ENCODE results near the gene TMEM215. TPM values are rescaled to one million over a fixed set of nuclear protein-coding genes. Genes with fewer than 3 reads are reported as not detected.

The TMEM215 gene
- total RNA-seq, 3 donors from 2014 or later (not counting 1 experiment from before 2014, with no cell fraction given) = not detected

DNA sequence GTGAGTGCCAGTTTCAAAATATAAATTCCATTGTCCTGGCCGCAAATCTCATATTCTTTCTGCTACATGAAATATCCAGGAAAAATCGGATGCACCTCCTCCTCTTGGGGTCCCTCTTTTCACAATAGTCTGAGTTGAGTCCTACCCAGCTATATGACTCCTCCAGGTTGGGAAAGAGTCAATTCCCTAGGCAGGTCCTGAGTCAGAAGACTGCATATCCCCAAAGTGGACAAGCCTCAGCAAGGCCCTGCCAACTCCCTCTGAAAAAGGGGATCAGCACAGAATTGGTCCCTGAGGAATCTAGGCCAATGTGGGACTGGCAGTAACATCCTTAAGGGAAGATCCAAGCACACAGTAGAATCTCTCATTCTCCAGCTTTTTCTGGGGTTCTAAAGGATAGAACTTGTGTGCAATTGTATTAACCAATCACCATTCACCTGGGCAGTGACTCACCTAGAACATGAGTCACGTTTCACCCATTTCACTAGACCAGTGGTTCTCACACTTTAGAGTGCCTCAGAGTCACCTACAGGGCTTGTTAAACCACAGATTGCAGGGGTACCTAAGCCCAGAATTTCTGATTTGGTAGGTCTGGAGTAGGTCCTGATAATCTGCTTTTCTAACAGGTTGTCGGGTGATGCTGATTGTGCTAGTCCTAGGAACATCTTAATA, 44.7 kb upstream of the TMEM215 start:
- H3K4me1 ChIP-seq (ENCODE audit: control insufficient read depth, insufficient read depth, low read length) = no peaks in the 10 kb centered on the region
- H3K27me3 Mint-ChIP-seq (ENCODE audit: low read depth in 2 of 2) = peaks cover 8 to 19% of the 10 kb centered on the region in 2 donors
- no peak overlapping the region for H3K27ac ChIP-seq (ENCODE audit: low read length)
- no peaks in the 10 kb centered on the region for H3K27me3 ChIP-seq (ENCODE audit: control insufficient read depth, insufficient read depth, low read length)
- no peaks in the 10 kb centered on the region for H3K4me1 Mint-ChIP-seq
- peaks cover 7 to 9% of the 10 kb centered on the region in 2 donors for H3K9me3 Mint-ChIP-seq
- no peak for DNase-seq
- 94% methylated on average over 4 of the region's 4 CpGs for WGBS (ENCODE audit: insufficient coverage)
- TF ChIP-seq, protein P1, sequence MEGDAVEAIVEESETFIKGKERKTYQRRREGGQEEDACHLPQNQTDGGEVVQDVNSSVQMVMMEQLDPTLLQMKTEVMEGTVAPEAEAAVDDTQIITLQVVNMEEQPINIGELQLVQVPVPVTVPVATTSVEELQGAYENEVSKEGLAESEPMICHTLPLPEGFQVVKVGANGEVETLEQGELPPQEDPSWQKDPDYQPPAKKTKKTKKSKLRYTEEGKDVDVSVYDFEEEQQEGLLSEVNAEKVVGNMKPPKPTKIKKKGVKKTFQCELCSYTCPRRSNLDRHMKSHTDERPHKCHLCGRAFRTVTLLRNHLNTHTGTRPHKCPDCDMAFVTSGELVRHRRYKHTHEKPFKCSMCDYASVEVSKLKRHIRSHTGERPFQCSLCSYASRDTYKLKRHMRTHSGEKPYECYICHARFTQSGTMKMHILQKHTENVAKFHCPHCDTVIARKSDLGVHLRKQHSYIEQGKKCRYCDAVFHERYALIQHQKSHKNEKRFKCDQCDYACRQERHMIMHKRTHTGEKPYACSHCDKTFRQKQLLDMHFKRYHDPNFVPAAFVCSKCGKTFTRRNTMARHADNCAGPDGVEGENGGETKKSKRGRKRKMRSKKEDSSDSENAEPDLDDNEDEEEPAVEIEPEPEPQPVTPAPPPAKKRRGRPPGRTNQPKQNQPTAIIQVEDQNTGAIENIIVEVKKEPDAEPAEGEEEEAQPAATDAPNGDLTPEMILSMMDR (IDR thresholded peaks at IDR 0.05) = no peak
- no peaks in the 10 kb centered on the region for H3K9me3 ChIP-seq (ENCODE audit: control insufficient read depth, insufficient read depth, low read length)
- H3K36me3 Mint-ChIP-seq = peaks cover 8% of the 10 kb centered on the region
- no peak overlapping the region for H3K4me3 ChIP-seq (ENCODE audit: low read length)
- intact Hi-C loops (cut with micrococcal nuclease) = no loop called here
- H3K27ac Mint-ChIP-seq = no peak overlapping the region
- ATAC-seq = no peak
- H3K4me3 Mint-ChIP-seq = no peak overlapping the region
- H3K36me3 ChIP-seq (ENCODE audit: control insufficient read depth, insufficient read depth, low read length) = no peaks in the 10 kb centered on the region

- H3K27me3 ChIP-seq (ENCODE audit: control insufficient read depth, insufficient read depth, low read length) = no peaks in the 10 kb centered on the region
- peaks cover 3 to 7% of the 10 kb centered on the region in 2 donors for H3K9me3 Mint-ChIP-seq
- H3K4me1 Mint-ChIP-seq = no peaks in the 10 kb centered on the region
- TF ChIP-seq, protein P1 (IDR thresholded peaks at IDR 0.05) = no peak
- no peaks in the 10 kb centered on the region for H3K36me3 ChIP-seq (ENCODE audit: control insufficient read depth, insufficient read depth, low read length)
- intact Hi-C loops (cut with micrococcal nuclease) = no loop called here
- peaks cover 8% of the 10 kb centered on the region for H3K36me3 Mint-ChIP-seq
- 61% methylated on average over 4 of the region's 4 CpGs for WGBS (ENCODE audit: insufficient coverage)
- no peak overlapping the region for H3K27ac Mint-ChIP-seq
- no peak overlapping the region for H3K4me3 Mint-ChIP-seq
- no peaks in the 10 kb centered on the region for H3K9me3 ChIP-seq (ENCODE audit: control insufficient read depth, insufficient read depth, low read length)
- H3K27me3 Mint-ChIP-seq (ENCODE audit: low read depth in 2 of 2) = peaks cover 6 to 19% of the 10 kb centered on the region in 2 donors
- H3K27ac ChIP-seq (ENCODE audit: low read length) = no peak overlapping the region
- no peaks in the 10 kb centered on the region for H3K4me1 ChIP-seq (ENCODE audit: control insufficient read depth, insufficient read depth, low read length)
- no peak for ATAC-seq
- no peak overlapping the region for H3K4me3 ChIP-seq (ENCODE audit: low read length)
- DNase-seq = no peak
Measured at GRCh38 chr9:32741706-32742105, 41.6 kb upstream of the TMEM215 start.

DNA sequence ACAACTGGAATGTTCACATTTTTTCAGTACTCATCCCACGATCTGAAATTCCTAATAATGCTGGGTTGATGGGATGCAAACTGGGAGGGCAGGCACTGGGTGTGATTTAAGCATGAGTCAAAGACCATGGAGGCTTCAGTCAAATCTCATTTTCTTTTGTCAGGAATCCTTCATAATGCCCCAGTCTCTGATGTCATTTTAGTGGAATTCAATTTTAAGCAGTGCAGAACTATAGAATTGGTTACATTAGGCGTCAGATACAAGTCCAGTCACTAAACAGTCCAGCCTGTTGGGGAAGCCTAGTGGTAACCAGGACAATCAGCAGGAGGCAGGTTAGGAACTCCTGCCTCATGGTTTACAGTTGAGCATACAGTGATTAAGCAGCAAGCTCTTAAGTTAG, 41.0 kb upstream of the TMEM215 start:
- ATAC-seq = no peak
- no peaks in the 10 kb centered on the region for H3K4me1 Mint-ChIP-seq
- DNase-seq = no peak
- H3K36me3 Mint-ChIP-seq = peaks cover 8% of the 10 kb centered on the region
- Histone ChIP-seq H3K4me1 (ENCODE audit: control insufficient read depth, insufficient read depth, low read length) (no peaks in the 10 kb centered on the region), H3K9me3 (ENCODE audit: control insufficient read depth, insufficient read depth, low read length) (no peaks in the 10 kb centered on the region), H3K4me3 (ENCODE audit: low read length) (no peak overlapping the region), H3K27me3 (ENCODE audit: control insufficient read depth, insufficient read depth, low read length) (no peaks in the 10 kb centered on the region), H3K36me3 (ENCODE audit: control insufficient read depth, insufficient read depth, low read length) (no peaks in the 10 kb centered on the region), H3K27ac (ENCODE audit: low read length) (no peak overlapping the region)
- intact Hi-C loops (cut with micrococcal nuclease) = no loop called here
- TF ChIP-seq, protein P1 (IDR thresholded peaks at IDR 0.05) = no peak
- peaks cover 3 to 7% of the 10 kb centered on the region in 2 donors for H3K9me3 Mint-ChIP-seq
- peaks cover 6 to 19% of the 10 kb centered on the region in 2 donors for H3K27me3 Mint-ChIP-seq (ENCODE audit: low read depth in 2 of 2)
- no peak overlapping the region for H3K27ac Mint-ChIP-seq
- H3K4me3 Mint-ChIP-seq = no peak overlapping the region
- 90% methylated on average over 2 of the region's 2 CpGs for WGBS (ENCODE audit: insufficient coverage)

DNA sequence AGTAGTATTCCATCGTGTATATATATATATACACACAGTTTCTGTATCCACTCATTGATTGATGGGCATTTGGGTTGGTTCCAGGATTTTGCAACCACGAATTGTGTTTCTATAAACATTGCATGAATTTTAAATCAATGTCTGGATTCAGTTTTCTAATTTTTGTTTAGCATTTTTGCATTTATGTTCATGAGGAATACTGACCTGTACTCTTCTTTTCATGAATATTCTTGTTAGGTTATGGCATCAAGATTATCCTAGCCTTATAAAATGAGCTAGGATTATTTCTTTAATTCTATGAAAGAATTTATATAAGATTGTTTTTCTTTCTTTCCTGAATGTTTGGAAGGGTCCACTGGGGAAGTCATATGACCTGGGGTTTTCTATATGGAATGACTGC, 35.3 kb upstream of the TMEM215 start:
- no peak overlapping the region for H3K4me3 ChIP-seq (ENCODE audit: low read length)
- peaks cover 3 to 4% of the 10 kb centered on the region in 2 donors for H3K9me3 Mint-ChIP-seq
- H3K9me3 ChIP-seq (ENCODE audit: control insufficient read depth, insufficient read depth, low read length) = no peaks in the 10 kb centered on the region
- peaks cover 6% of the 10 kb centered on the region for H3K36me3 Mint-ChIP-seq
- no peaks in the 10 kb centered on the region for H3K4me1 ChIP-seq (ENCODE audit: control insufficient read depth, insufficient read depth, low read length)
- H3K27me3 ChIP-seq (ENCODE audit: control insufficient read depth, insufficient read depth, low read length) = no peaks in the 10 kb centered on the region
- ATAC-seq (no peak), DNase-seq (no peak)
- no peak overlapping the region for H3K27ac Mint-ChIP-seq
- no peaks in the 10 kb centered on the region for H3K36me3 ChIP-seq (ENCODE audit: control insufficient read depth, insufficient read depth, low read length)
- no peak overlapping the region for H3K27ac ChIP-seq (ENCODE audit: low read length)
- 75% methylated on average over 1 of the region's 2 CpGs for WGBS (ENCODE audit: insufficient coverage)
- peaks cover 6 to 18% of the 10 kb centered on the region in 2 donors for H3K27me3 Mint-ChIP-seq (ENCODE audit: low read depth in 2 of 2)
- intact Hi-C loops (cut with micrococcal nuclease) = no loop called here
- TF ChIP-seq, protein P1 (IDR thresholded peaks at IDR 0.05) = no peak
- H3K4me3 Mint-ChIP-seq = no peak overlapping the region
- H3K4me1 Mint-ChIP-seq = no peaks in the 10 kb centered on the region
